Sciatic nerve (tissue), 2 donors: Measurements from ENCODE around the gene UNC13C. TPM values are rescaled to one million over a fixed set of nuclear protein-coding genes. Genes with fewer than 3 reads are reported as not detected.

Experiments used
- ATAC-seq: fragments of 200-7000 bp; cut with Tn5 transposase; one replicate; pipeline ENCODE4 v1.9.1; 2020; ENCODE audit warnings: mild to moderate bottlenecking, moderate library complexity
- DNase-seq: peaks from one replicate; pipeline ENCODE4 v3.0.0-alpha.2; 2020; ENCODE audit warnings: low spot score
- intact Hi-C: fragments of 100-400 bp; cut with DNase I; formaldehyde crosslinking; loops from one replicate; pipeline ENCODE4 v1.14.2; 2022
- total RNA-seq: library from RNA; stranded (reverse); fragmentation: NEBNext Ultra II Directional; extraction: Animal tissue kit (Norgen Biotek cat#: 25700); gene quantifications from one replicate; pipeline ENCODE4 v1.2.1, GENCODE V29; 2021
- donor health status: DM: no; HTN: no; CAD: no.
- donor health status: DM: no; HTN: no; CAD: no.

Gene UNC13C
- total RNA-seq, 1 donor from 2014 or later, result 0.04 TPM

GRCh38 chr15:54577476-54578250, 599.4 kb downstream of the UNC13C start:
- ATAC-seq (no peak), DNase-seq (no peak)
- intact Hi-C loops, result no loop called here

- ATAC-seq (no peak), DNase-seq (no peak)
- intact Hi-C loops, result no loop called here
Observed at GRCh38 chr15:54579855-54580254, 601.6 kb downstream of the UNC13C start.

- no peak for ATAC-seq
- intact Hi-C loops, result no loop called here
- DNase-seq, result no peak
Observed at GRCh38 chr15:54580643-54581042, 602.4 kb downstream of the UNC13C start.

- DNase-seq (no peak), ATAC-seq (no peak)
Observed at GRCh38 chr15:54582863-54583643, 604.8 kb downstream of the UNC13C start.

GRCh38 chr15:54585063-54585462, 606.8 kb downstream of the UNC13C start:
- no peak for ATAC-seq
- intact Hi-C loops, result no loop called here
- no peak for DNase-seq

More at GRCh38 chr15:54582863-54583643, 604.8 kb downstream of the UNC13C start:
- intact Hi-C loops, result no loop called here

GRCh38 chr15:54594115-54594514, 615.9 kb downstream of the UNC13C start:
- ATAC-seq (no peak), DNase-seq (no peak)
- intact Hi-C loops, result loop anchor here (10.0 kb wide), 1 partner anchor 61 kb away; no protein-coding TSS in a partner anchor

- DNase-seq, result no peak
- no peak for ATAC-seq
- intact Hi-C loops, result loop anchor here (10.0 kb wide), 1 partner anchor 55 kb away; no protein-coding TSS in a partner anchor
Observed at GRCh38 chr15:54599386-54599785, 621.1 kb downstream of the UNC13C start.

GRCh38 chr15:54605043-54605442, 626.8 kb downstream of the UNC13C start:
- DNase-seq, result no peak
- intact Hi-C loops, result no loop called here
- no peak for ATAC-seq

GRCh38 chr15:54605556-54605955, 627.3 kb downstream of the UNC13C start:
- DNase-seq, result no peak
- no peak for ATAC-seq
- intact Hi-C loops, result no loop called here

GRCh38 chr15:54608876-54609835, 630.9 kb downstream of the UNC13C start:
- intact Hi-C loops, result no loop called here
- ATAC-seq (no peak), DNase-seq (no peak)

GRCh38 chr15:54618120-54618519, 639.9 kb downstream of the UNC13C start:
- DNase-seq, result no peak
- ATAC-seq, result no peak
- intact Hi-C loops, result no loop called here

GRCh38 chr15:54619180-54619579, 640.9 kb downstream of the UNC13C start:
- no peak for ATAC-seq
- intact Hi-C loops, result no loop called here

GRCh38 chr15:54620916-54621315, 642.7 kb downstream of the UNC13C start:
- ATAC-seq, result no peak
- DNase-seq, result no peak
- intact Hi-C loops, result no loop called here

More at GRCh38 chr15:54619180-54619579, 640.9 kb downstream of the UNC13C start:
- DNase-seq, result no peak

- ATAC-seq (no peak), DNase-seq (no peak)
- intact Hi-C loops, result no loop called here
Observed at GRCh38 chr15:54636147-54636546, 657.9 kb downstream of the UNC13C start.

- DNase-seq (no peak), ATAC-seq (no peak)
- intact Hi-C loops, result no loop called here
Observed at GRCh38 chr15:54638666-54639065, 660.4 kb downstream of the UNC13C start.

- intact Hi-C loops, result no loop called here
- DNase-seq, result no peak
- no peak for ATAC-seq
Observed at GRCh38 chr15:54640873-54641272, 662.6 kb downstream of the UNC13C start.

- intact Hi-C loops, result no loop called here
- ATAC-seq (no peak), DNase-seq (no peak)
Observed at GRCh38 chr15:54644796-54645195, 666.6 kb downstream of the UNC13C start.

- DNase-seq (no peak), ATAC-seq (no peak)
- intact Hi-C loops, result loop anchor here (10.0 kb wide), 1 partner anchor 65 kb away; no protein-coding TSS in a partner anchor
Observed at GRCh38 chr15:54659646-54660045, 681.4 kb downstream of the UNC13C start.

- DNase-seq (no peak), ATAC-seq (no peak)
- intact Hi-C loops, result no loop called here
Observed at GRCh38 chr15:54660356-54660755, 682.1 kb downstream of the UNC13C start.
